Measurements from ENCODE around the gene BRD7.

The BRD7 gene

DNA sequence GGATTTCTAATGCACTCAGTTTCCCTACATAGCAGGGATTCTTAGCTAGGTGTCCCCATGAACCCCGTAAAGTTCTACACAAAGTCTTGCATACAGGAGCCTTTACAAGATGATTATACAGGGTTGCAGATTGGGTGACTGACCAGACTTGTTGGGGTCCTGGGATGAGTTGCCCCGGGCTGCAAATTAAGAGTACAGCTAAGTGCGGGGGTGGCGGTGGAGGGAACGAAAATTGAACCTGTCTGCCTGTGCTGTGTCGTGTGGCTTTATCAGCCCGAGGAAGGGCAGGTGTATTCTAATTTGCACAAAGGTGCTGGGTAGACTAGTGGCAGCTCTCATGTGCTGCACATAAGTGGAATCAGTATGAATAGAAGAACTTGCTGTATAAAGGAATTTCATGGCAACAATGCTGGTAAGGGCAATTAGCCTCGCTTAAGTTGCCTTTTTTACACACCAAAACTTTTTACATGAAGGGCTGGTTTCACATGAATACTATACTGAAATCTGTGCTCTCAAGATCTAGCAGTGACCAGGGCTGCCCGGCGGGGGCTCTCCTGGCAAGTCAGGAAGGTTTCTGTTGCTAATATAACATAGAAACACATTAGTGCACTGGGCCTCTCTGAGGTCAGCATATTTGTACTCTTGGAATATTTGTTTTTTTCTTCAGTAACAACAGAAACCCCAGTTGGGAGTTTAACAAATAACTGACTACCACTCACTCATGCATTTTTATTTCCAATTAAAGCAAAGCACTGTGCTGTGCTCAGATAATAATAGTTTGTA is 51.7 kb downstream of the BRD7 start:
- DNase-seq = no peak

DNA sequence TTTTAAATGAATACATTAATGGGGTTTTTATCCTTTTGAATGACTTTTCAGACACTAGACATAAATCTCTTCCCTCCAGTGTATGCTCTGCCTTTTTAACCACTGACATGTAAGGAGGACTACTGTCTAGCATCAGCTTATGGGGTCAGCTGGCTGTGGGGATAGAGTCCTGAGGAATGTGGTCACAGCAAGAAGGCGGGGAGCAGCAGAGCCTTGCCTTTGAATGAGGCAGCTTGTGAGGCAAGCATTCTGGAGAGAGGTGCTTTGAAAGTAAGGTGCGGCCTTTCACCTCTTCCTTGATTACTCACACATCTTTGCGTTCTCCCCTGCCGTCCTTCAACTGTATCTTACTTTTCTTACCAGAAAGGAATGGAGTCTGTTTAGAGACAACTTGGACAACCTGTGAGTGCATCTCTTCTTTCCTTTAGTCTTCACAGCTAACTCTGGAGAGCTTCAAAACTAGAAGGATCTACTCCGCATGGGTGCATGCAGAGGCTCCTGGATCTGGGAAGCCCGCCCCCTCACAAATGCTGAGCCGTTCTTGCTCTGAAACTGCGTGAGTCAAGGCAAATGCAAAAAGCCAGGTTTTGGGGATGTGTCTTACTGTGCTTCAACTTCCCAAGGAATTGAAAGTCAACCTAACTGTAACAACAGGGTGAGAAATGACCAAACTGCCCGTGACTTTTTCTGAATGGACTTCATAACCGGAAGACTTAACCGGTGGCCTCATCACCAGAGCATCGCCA is 52.5 kb downstream of the BRD7 start:
- no peak for DNase-seq

- no peak for DNase-seq
Measured at GRCh38 chr16:50315346-50315997, 53.3 kb downstream of the BRD7 start.

DNA sequence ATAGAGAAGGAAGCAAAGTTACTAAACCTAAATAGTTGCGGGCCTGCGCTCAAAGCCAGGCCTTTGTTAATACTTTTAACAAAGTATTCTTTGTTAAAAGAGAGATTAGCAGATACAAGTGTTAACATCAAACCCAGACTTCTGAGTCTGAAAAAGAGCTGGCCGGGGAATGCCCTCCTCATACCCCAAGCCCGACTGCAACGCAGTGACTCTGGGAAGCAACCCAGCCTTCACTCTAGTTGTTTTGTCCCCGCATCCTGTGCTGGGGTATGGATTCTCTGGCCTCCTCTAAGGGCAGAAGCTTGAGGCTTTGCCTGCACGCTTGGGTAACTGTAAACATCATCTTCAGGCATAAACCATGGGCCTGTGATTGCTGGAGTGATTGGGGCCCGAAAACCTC is 54.1 kb downstream of the BRD7 start:
- no peak for DNase-seq

- no peak for DNase-seq
Measured at GRCh38 chr16:50313596-50314478, 55.0 kb downstream of the BRD7 start.

GRCh38 chr16:50311891-50312501 is 56.8 kb downstream of the BRD7 start:
- DNase-seq = no peak

GRCh38 chr16:50311134-50311528 is 57.7 kb downstream of the BRD7 start:
- DNase-seq = no peak

DNA sequence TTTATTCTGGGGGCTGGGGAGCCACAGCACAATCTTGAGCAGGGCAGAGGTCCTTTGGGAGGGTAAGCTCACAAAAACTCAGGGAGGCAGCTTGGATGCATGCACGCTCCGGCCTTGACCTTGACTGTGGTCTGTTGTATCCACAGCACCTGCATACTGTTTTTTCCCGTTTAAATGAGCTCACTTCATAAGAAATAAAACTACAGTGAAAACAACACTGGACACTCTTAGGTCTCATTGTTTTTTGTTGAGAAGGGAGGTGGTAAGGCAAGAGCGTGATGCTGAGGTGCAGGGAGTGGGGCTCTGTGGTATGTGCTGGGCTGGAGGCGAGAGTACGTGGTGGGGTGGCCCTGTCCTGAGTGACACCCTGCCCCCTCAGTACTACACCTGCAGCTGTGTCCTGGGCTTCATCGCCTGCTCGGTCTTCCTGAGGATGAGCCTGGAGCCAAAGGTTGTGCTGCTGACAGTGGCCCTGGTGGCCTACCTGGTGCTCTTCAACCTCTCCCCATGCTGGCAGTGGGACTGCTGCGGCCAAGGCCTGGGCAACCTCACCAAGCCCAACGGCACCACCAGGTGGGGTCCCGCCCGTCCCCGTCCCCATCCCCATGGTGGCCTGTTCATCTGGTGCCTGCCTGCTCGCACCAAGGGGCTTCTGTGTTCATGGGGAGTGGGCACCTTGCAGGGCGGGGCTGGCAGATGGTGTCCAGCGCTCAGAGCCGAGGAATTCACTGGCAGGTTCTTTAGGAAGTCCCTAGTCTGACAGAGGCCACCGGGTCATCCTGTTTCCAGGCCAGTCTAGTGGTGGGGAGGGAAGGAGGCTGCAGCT is 58.3 kb downstream of the BRD7 start:
- no peak for DNase-seq

DNA sequence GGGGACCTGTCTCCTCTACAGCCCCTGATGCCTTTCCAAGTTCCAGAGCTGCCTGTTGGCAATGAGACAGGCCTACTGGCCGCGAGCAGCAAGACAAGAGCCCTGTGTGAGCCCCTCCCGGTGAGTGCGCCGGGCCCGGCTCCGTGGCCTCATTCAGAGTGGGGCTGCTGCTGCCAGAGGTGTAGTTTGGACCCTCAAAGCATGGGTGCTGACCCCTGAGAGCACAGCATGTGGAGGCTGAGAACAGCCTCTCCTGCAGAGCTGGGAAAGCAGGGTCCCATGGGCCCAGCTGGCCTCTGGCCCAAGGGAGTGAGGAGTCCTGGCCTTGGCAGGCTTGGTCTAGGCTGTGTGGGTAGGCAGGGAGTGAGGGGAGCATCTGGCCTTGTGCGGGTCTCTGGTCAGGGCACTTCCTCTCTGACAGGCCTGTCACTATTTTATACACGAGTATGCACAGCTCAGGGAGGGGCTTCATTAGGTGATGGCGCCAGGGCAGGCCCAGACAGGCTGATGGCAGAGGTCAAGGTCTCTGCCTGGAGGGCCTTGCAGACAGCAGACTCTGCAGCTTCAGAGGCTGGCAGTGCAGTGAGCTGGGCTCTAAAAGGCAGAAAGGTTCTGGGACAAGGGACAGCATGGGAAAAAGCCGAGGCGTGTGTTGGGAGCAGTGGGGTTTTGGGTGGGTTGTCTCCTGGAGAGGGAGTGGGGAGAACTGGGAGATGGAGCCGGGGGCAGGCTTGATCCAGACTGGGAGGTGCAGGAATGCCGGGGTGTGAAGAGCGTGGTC is 59.1 kb downstream of the BRD7 start:
- DNase-seq = no peak

GRCh38 chr16:50309156-50309526 is 59.6 kb downstream of the BRD7 start:
- DNase-seq = no peak

GRCh38 chr16:50308237-50308965 is 60.4 kb downstream of the BRD7 start:
- no peak for DNase-seq

GRCh38 chr16:50306287-50306686 is 62.5 kb downstream of the BRD7 start:
- no peak for DNase-seq

GRCh38 chr16:50305441-50306061 is 63.2 kb downstream of the BRD7 start:
- DNase-seq = no peak

DNA sequence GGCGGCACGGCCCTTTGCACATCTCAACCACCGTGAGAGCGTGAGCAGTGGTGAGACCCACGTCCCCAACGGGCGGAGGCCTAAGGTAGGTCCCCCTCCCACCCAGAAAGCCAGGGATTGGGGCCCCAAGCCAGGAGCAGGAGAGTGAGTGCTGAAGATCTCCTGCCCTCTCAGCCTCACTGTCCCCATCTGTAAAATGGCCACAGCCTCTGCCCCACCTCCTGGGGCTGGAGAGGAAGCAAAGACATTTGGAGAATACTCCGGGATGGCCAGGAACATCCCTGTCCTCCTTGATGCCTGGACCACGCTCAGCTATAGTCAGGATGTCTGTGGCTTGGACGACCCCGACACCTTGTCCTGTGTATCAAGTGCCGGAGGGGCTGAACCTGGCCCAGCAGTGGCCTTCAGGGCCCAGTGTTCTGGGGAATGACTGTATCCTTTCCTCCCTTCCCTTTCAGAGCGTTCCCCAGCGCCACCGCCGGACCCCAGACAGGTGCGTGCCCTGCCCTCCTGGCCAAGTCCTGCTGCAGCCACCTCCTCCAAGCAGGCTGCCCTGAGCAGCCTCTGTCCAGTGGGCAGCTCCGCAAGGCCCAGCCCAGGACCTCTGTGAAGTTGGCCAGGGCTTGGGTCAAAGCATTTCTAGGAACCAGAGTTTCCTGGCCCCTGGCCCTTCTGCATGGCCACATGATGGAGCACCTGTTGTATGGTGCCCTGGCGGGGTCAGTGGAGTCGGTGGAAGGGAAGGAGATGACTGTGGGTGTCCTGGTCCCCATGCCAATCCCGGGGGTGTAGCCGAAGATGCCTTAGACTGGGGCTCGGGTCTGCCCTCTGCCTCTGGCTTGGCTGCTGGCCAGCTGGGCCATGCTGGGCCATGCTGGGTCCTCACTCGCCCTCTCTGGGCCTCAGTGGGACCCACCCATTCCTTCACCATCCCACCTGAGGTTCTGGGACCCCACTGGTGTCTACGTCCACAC is 64.0 kb downstream of the BRD7 start:
- DNase-seq = no peak

GRCh38 chr16:50303605-50304466 is 65.0 kb downstream of the BRD7 start:
- no peak for DNase-seq

DNA sequence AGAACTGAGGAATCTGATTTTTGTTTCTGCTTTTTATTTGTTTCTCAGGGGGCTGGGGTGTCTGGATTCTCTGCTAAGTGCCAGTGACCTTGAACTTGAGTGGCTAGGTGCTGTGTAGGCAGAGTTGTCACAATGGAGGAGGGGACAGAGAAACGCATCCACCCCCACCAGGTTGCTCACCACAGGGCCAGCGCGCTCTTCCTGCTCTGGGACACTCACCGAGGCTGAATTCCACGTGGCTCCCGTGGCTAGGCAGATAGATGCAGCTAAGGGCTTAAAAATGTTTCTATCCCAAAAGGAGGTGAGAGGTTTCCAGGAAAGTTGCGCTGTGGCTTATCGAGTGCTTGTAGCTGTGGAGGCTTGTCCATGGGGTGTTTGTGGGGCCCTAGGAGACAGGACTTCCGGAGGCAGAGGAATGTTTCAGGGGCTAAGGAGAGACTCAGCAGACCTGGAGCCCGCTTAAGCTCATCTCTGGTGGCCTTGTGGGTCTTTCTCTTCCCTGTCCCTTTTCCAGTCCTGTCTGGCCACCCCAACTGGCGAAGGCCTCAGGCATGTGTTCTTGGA is 65.7 kb downstream of the BRD7 start:
- DNase-seq = no peak

GRCh38 chr16:50302472-50303005 is 66.2 kb downstream of the BRD7 start:
- no peak for DNase-seq
